GM12874 (cell line): ENCODE measurements around the gene DENND6B.
A peak's percentile ranks its signal among the peaks of the same experiment; 100 is the strongest.

Source experiments
- CTCF ChIP-seq: IDR thresholded peaks from 2 replicates; pipeline ENCODE4 v1.5.1; 2011; ENCODE audit warnings: low read depth, mild to moderate bottlenecking, control low read depth, low read length, moderate library complexity; ENCODE audit not compliant: insufficient read depth

The DENND6B gene

GRCh38 chr22:50342651-50343540 lies 16.1 kb upstream of the DENND6B start, which contains the start of gene PPP6R2:
Gene PPP6R2, plus strand, starts transcription at chr22:50343327. Its CDS starts 50,582 bp downstream, at chr22:50393909.
- no peak for TF ChIP-seq CTCF

- TF ChIP-seq CTCF = peak; percentile 94
Observed at GRCh38 chr22:50341977-50342650, 15.3 kb upstream of the DENND6B start.

GRCh38 chr22:50339945-50340879 lies 13.4 kb upstream of the DENND6B start:
- no peak for TF ChIP-seq CTCF

- TF ChIP-seq CTCF = no peak
Observed at GRCh38 chr22:50338860-50339462, 12.1 kb upstream of the DENND6B start.

GRCh38 chr22:50338042-50338573 lies 11.3 kb upstream of the DENND6B start:
- TF ChIP-seq CTCF = no peak

- TF ChIP-seq CTCF = no peak
Observed at GRCh38 chr22:50337262-50338041, 10.6 kb upstream of the DENND6B start.
